ENCODE measurements around the gene LAMC2. TPM values are rescaled to one million over a fixed set of nuclear protein-coding genes. Genes with fewer than 3 reads are reported as not detected.
A peak's percentile ranks its signal among the peaks of the same experiment; 100 is the strongest.

LAMC2 gene
- polyA plus RNA-seq, 3 donors, result not detected

- Histone ChIP-seq H3K9ac (ENCODE audit: insufficient read depth, low read length, poor library complexity, severe bottlenecking) (no peak overlapping the region), H4K20me1 (ENCODE audit: insufficient read depth, low read length) (no peaks in the 10 kb centered on the region), H3K27me3 (ENCODE audit: control insufficient read depth in 2 of 2, insufficient read depth in 2 of 2, low read length in 2 of 2) (no peaks in the 10 kb centered on the region), H3K79me2 (ENCODE audit: insufficient read depth, low read length) (no peaks in the 10 kb centered on the region), H3K4me3 (replicated peaks in 1 of 3; ENCODE audit: low read depth in 2 of 3, low read length in 3 of 3) (no peak overlapping the region), H3K9me3 (replicated peaks in 1 of 2; ENCODE audit: control insufficient read depth in 1 of 2, insufficient read depth in 1 of 2, low read length in 2 of 2) (no peaks in the 10 kb centered on the region), H3K4me2 (replicated peaks; ENCODE audit: extremely low read depth, low read length, poor library complexity, severe bottlenecking) (no peak overlapping the region), H3K27ac (ENCODE audit: low read depth in 1 of 2, low read length in 2 of 2) (no peak overlapping the region), H3K4me1 (ENCODE audit: control insufficient read depth in 1 of 2, insufficient read depth in 2 of 2, low read length in 2 of 2) (peaks cover 34 to 42% of the 10 kb centered on the region in 2 donors), H2AFZ (ENCODE audit: insufficient read depth, low read depth, low read length, poor library complexity, severe bottlenecking) (no peak overlapping the region), H3K36me3 (replicated peaks in 1 of 2; ENCODE audit: control insufficient read depth in 1 of 2, insufficient read depth in 2 of 2, low read length in 2 of 2) (no peaks in the 10 kb centered on the region)
- H3K4me1 Mint-ChIP-seq, result peaks cover 38% of the 10 kb centered on the region
- 100% methylated on average over 1 of the region's 3 CpGs for WGBS (ENCODE audit: insufficient coverage)
- no peak overlapping the region for H3K4me3 Mint-ChIP-seq
- no peak for DNase-seq
- H3K27ac Mint-ChIP-seq, result no peak overlapping the region
- TF ChIP-seq CTCF (IDR thresholded peaks at IDR 0.05), result no peak
- H3K9me3 Mint-ChIP-seq, result peaks cover 0 to 2% (median 0%) of the 10 kb centered on the region in 7 donors
- peaks cover 3 to 14% (median 5%) of the 10 kb centered on the region in 3 donors for H3K27me3 Mint-ChIP-seq (ENCODE audit: low read depth in 3 of 3)
- intact Hi-C loops (cut with micrococcal nuclease), result no loop called here
- H3K36me3 Mint-ChIP-seq, result no peaks in the 10 kb centered on the region
Measured at GRCh38 chr1:183241471-183241870, 55.4 kb downstream of the LAMC2 start.

GRCh38 chr1:183242556-183242955 lies 56.5 kb downstream of the LAMC2 start:
- Histone ChIP-seq H3K27me3 (ENCODE audit: control insufficient read depth in 2 of 2, insufficient read depth in 2 of 2, low read length in 2 of 2) (no peaks in the 10 kb centered on the region), H3K36me3 (replicated peaks in 1 of 2; ENCODE audit: control insufficient read depth in 1 of 2, insufficient read depth in 2 of 2, low read length in 2 of 2) (no peaks in the 10 kb centered on the region), H3K4me2 (replicated peaks; ENCODE audit: extremely low read depth, low read length, poor library complexity, severe bottlenecking) (no peak overlapping the region), H3K4me1 (ENCODE audit: control insufficient read depth in 1 of 2, insufficient read depth in 2 of 2, low read length in 2 of 2) (peaks cover 34 to 42% of the 10 kb centered on the region in 2 donors), H3K79me2 (ENCODE audit: insufficient read depth, low read length) (no peaks in the 10 kb centered on the region), H3K4me3 (replicated peaks in 1 of 3; ENCODE audit: low read depth in 2 of 3, low read length in 3 of 3) (no peak overlapping the region), H3K27ac (ENCODE audit: low read depth in 1 of 2, low read length in 2 of 2) (peak overlapping the region in 1 of 2 donors; percentile 61), H2AFZ (ENCODE audit: insufficient read depth, low read depth, low read length, poor library complexity, severe bottlenecking) (no peak overlapping the region), H3K9ac (ENCODE audit: insufficient read depth, low read length, poor library complexity, severe bottlenecking) (no peak overlapping the region), H4K20me1 (ENCODE audit: insufficient read depth, low read length) (no peaks in the 10 kb centered on the region), H3K9me3 (replicated peaks in 1 of 2; ENCODE audit: control insufficient read depth in 1 of 2, insufficient read depth in 1 of 2, low read length in 2 of 2) (no peaks in the 10 kb centered on the region)
- H3K4me1 Mint-ChIP-seq, result peaks cover 40% of the 10 kb centered on the region
- H3K36me3 Mint-ChIP-seq, result no peaks in the 10 kb centered on the region
- DNase-seq, result no peak
- TF ChIP-seq CTCF (IDR thresholded peaks at IDR 0.05), result no peak
- peaks cover 3 to 12% (median 3%) of the 10 kb centered on the region in 3 donors for H3K27me3 Mint-ChIP-seq (ENCODE audit: low read depth in 3 of 3)
- intact Hi-C loops (cut with micrococcal nuclease), result no loop called here
- WGBS (ENCODE audit: insufficient coverage), result no CpG with 5 or more reads among the region's 3 CpGs
- peaks cover 0 to 2% (median 0%) of the 10 kb centered on the region in 7 donors for H3K9me3 Mint-ChIP-seq
- H3K27ac Mint-ChIP-seq, result peak overlapping the region in 1 of 7 donors; percentile 70
- H3K4me3 Mint-ChIP-seq, result no peak overlapping the region
